Measurements from ENCODE around the gene RALGAPA2.

- TF ChIP-seq CTCF (IDR thresholded peaks at IDR 0.05; ENCODE audit: extremely low read depth in 1 of 2, insufficient read depth in 1 of 2, low read depth in 1 of 2, low read length in 2 of 2) (no peak), POLR2AphosphoS5 (IDR thresholded peaks at IDR 0.05; ENCODE audit: insufficient read depth, low read depth, low read length) (no peak), POLR2A (IDR thresholded peaks at IDR 0.05; ENCODE audit: low read depth, low read length) (no peak), EZH2 (IDR thresholded peaks at IDR 0.05; ENCODE audit: borderline replicate concordance, low read depth, low read length, severe bottlenecking) (no peak)
Observed at GRCh38 chr20:20731000-20731944, 18.8 kb upstream of the RALGAPA2 start.

Data from endothelial cell of umbilical vein (primary cell).